Activated T-cell treated with anti-CD3 and anti-CD28 coated beads for 48 hours (primary cell): ENCODE results near the gene C15orf39.
"Not testable (repeated sequence)": the region's sequence is repeated elsewhere in the genome, so short reads cannot be mapped to it uniquely, and the experiment has no call there.

Experiments
- DNase-seq: peaks from one replicate; pipeline ENCODE4 v3.0.0-alpha.2; 2020; ENCODE audit warnings: low read depth

The C15orf39 gene

GRCh38 chr15:75212200-75212858 lies 10.6 kb downstream of the C15orf39 start:
- DNase-seq: no peak

GRCh38 chr15:75213212-75213767 lies 11.6 kb downstream of the C15orf39 start:
- DNase-seq: no peak

- no peak for DNase-seq
These were observed 12.1 kb downstream of the C15orf39 start for GRCh38 chr15:75213768-75214221.

- no peak for DNase-seq
These were observed 12.8 kb downstream of the C15orf39 start for GRCh38 chr15:75214293-75215096.

GRCh38 chr15:75215107-75216004 lies 13.7 kb downstream of the C15orf39 start:
- DNase-seq: no peak

- no peak for DNase-seq
These were observed 15.3 kb downstream of the C15orf39 start for GRCh38 chr15:75217012-75217411.

GRCh38 chr15:75217574-75217973 lies 15.9 kb downstream of the C15orf39 start:
- not testable (repeated sequence) for DNase-seq

- not testable (repeated sequence) for DNase-seq
These were observed 17.8 kb downstream of the C15orf39 start for GRCh38 chr15:75219507-75219929.

GRCh38 chr15:75223688-75224087 lies 22.0 kb downstream of the C15orf39 start:
- no peak for DNase-seq

GRCh38 chr15:75224281-75224680 lies 22.6 kb downstream of the C15orf39 start:
- DNase-seq: no peak

- not testable (repeated sequence) for DNase-seq
These were observed 23.6 kb downstream of the C15orf39 start for GRCh38 chr15:75225102-75225836.

- DNase-seq: no peak
These were observed 24.5 kb downstream of the C15orf39 start for GRCh38 chr15:75225951-75226732.

- not testable (repeated sequence) for DNase-seq
These were observed 25.4 kb downstream of the C15orf39 start for GRCh38 chr15:75227112-75227511.

- no peak for DNase-seq
These were observed 26.1 kb downstream of the C15orf39 start for GRCh38 chr15:75227663-75228280.

GRCh38 chr15:75228787-75229186 lies 27.1 kb downstream of the C15orf39 start:
- DNase-seq: no peak

GRCh38 chr15:75229191-75230015 lies 27.7 kb downstream of the C15orf39 start:
- DNase-seq: no peak

GRCh38 chr15:75230016-75230343 lies 28.3 kb downstream of the C15orf39 start:
- DNase-seq: no peak

- no peak for DNase-seq
These were observed 29.1 kb downstream of the C15orf39 start for GRCh38 chr15:75230551-75231371.
